ENCODE data around the gene GIMAP1. TPM values are rescaled to one million over a fixed set of nuclear protein-coding genes. Genes with fewer than 3 reads are reported as not detected.
"Not testable (repeated sequence)": the region's sequence is repeated elsewhere in the genome, so short reads cannot be mapped to it uniquely, and the experiment has no call there.

GIMAP1 gene
- total RNA-seq (2014; rRNA removed; shearing (Covaris generic)) (not detected in 2 replicates), polyA plus RNA-seq (2016; fragmentation: Nextera tagmentation; extraction: Ambion mirVana) (not detected in 2 replicates)

- no peak within 1 kb of the TSS for H3K4me3 ChIP-seq
- no peak for DNase-seq
- H3K9me2 ChIP-seq (ENCODE audit: insufficient read depth) = no peaks in the 10 kb centered on the region
- in situ Hi-C loops (cut with MboI) = no loop called here
- H3K36me3 ChIP-seq (ENCODE audit: low read depth) = no peaks in the 10 kb centered on the region
- no peaks in the 10 kb centered on the region for H3K4me1 ChIP-seq (ENCODE audit: insufficient read depth)
- H3K79me2 ChIP-seq (ENCODE audit: insufficient read depth) = no peaks in the 10 kb centered on the region
- no peaks in the 10 kb centered on the region for H4K20me1 ChIP-seq (ENCODE audit: insufficient read depth)
- no peak within 1 kb of the TSS for H3K4me2 ChIP-seq (ENCODE audit: unreplicated experiment)
- no peaks in the 10 kb centered on the region for H3K9me3 ChIP-seq (ENCODE audit: low read depth)
- no peak within 1 kb of the TSS for H3K9ac ChIP-seq
- no peaks in the 10 kb centered on the region for H3K27me3 ChIP-seq (replicated peaks; ENCODE audit: insufficient read depth)
- no peak within 1 kb of the TSS for H3K27ac ChIP-seq
- no peak within 1 kb of the TSS for H2AFZ ChIP-seq
- WGBS, 2 experiments (ENCODE audit: low coverage in 1 of 2, low lambda C conversion rate in 2 of 2, missing lambda C conversion rate in 2 of 2) = 0 to 2% methylated on average over 5 of the region's 5 CpGs
- H3F3A ChIP-seq (ENCODE audit: insufficient read depth) = no peaks in the 10 kb centered on the region
- TF ChIP-seq EZH2phosphoT487 (IDR thresholded peaks at IDR 0.05; ENCODE audit: insufficient read depth, low read depth) = no peak
- TF ChIP-seq EZH2 (IDR thresholded peaks at IDR 0.05; ENCODE audit: insufficient read depth, poor library complexity, severe bottlenecking) = no peak
Observed at GRCh38 chr7:150716368-150716767, at the start of gene GIMAP1. Gene GIMAP1, plus strand, starts transcription at chr7:150716613. Its CDS starts 2,435 bp downstream, at chr7:150719048.

DNA sequence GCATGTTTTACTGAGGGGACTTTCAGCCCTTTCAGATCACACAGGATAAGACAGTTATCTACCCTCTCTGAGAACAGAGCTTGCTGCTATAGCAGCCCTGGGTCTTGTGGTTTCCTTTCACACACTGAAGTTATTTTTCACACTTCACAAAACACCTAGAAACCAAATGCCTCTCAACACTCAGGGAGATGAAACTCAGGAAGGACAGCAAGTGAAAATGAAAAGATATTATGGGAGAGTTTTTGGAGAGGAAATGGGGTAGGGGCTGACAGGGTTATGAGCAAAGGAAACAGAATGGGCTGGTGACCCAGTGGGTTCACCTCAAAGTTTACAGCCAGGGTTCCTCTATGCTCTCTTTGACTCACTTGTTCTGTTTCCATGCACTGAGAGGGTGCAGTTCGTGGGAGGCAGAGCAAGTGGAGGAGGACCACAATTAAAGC, 47.9 kb upstream of the GIMAP1 start:
- no peaks in the 10 kb centered on the region for H3K36me3 ChIP-seq (ENCODE audit: low read depth)
- no peak overlapping the region for H2AFZ ChIP-seq
- H3K27ac ChIP-seq = no peak overlapping the region
- no peak overlapping the region for H3K4me3 ChIP-seq
- in situ Hi-C loops (cut with MboI) = no loop called here
- DNase-seq = no peak
- no peaks in the 10 kb centered on the region for H3K79me2 ChIP-seq (ENCODE audit: insufficient read depth)
- H3K4me1 ChIP-seq (ENCODE audit: insufficient read depth) = no peaks in the 10 kb centered on the region
- H3K9me3 ChIP-seq (ENCODE audit: low read depth) = no peaks in the 10 kb centered on the region
- H4K20me1 ChIP-seq (ENCODE audit: insufficient read depth) = no peaks in the 10 kb centered on the region
- no peaks in the 10 kb centered on the region for H3K9me2 ChIP-seq (ENCODE audit: insufficient read depth)
- no peaks in the 10 kb centered on the region for H3K27me3 ChIP-seq (replicated peaks; ENCODE audit: insufficient read depth)
- 0% methylated on average over 1 of the region's 1 CpG for WGBS, 2 experiments (ENCODE audit: low coverage in 1 of 2, low lambda C conversion rate in 2 of 2, missing lambda C conversion rate in 2 of 2)
- no peaks in the 10 kb centered on the region for H3F3A ChIP-seq (ENCODE audit: insufficient read depth)
- TF ChIP-seq EZH2phosphoT487 (IDR thresholded peaks at IDR 0.05; ENCODE audit: insufficient read depth, low read depth) (no peak), EZH2 (IDR thresholded peaks at IDR 0.05; ENCODE audit: insufficient read depth, poor library complexity, severe bottlenecking) (no peak)
- no peak overlapping the region for H3K9ac ChIP-seq
- H3K4me2 ChIP-seq (ENCODE audit: unreplicated experiment) = no peak overlapping the region

- Histone ChIP-seq H3K36me3 (ENCODE audit: low read depth) (no peaks in the 10 kb centered on the region), H3K27me3 (replicated peaks; ENCODE audit: insufficient read depth) (no peaks in the 10 kb centered on the region), H3K27ac (no peak overlapping the region), H4K20me1 (ENCODE audit: insufficient read depth) (no peaks in the 10 kb centered on the region), H3K9me2 (ENCODE audit: insufficient read depth) (no peaks in the 10 kb centered on the region), H3K4me3 (no peak overlapping the region), H3F3A (ENCODE audit: insufficient read depth) (no peaks in the 10 kb centered on the region), H3K9ac (no peak overlapping the region), H3K4me1 (ENCODE audit: insufficient read depth) (no peaks in the 10 kb centered on the region), H3K4me2 (ENCODE audit: unreplicated experiment) (no peak overlapping the region), H2AFZ (no peak overlapping the region), H3K9me3 (ENCODE audit: low read depth) (no peaks in the 10 kb centered on the region), H3K79me2 (ENCODE audit: insufficient read depth) (no peaks in the 10 kb centered on the region)
- no peak for DNase-seq
- TF ChIP-seq EZH2phosphoT487 (IDR thresholded peaks at IDR 0.05; ENCODE audit: insufficient read depth, low read depth) (no peak), EZH2 (IDR thresholded peaks at IDR 0.05; ENCODE audit: insufficient read depth, poor library complexity, severe bottlenecking) (no peak)
- in situ Hi-C loops (cut with MboI) = no loop called here
Observed at GRCh38 chr7:150668977-150669376, 47.4 kb upstream of the GIMAP1 start.

DNA sequence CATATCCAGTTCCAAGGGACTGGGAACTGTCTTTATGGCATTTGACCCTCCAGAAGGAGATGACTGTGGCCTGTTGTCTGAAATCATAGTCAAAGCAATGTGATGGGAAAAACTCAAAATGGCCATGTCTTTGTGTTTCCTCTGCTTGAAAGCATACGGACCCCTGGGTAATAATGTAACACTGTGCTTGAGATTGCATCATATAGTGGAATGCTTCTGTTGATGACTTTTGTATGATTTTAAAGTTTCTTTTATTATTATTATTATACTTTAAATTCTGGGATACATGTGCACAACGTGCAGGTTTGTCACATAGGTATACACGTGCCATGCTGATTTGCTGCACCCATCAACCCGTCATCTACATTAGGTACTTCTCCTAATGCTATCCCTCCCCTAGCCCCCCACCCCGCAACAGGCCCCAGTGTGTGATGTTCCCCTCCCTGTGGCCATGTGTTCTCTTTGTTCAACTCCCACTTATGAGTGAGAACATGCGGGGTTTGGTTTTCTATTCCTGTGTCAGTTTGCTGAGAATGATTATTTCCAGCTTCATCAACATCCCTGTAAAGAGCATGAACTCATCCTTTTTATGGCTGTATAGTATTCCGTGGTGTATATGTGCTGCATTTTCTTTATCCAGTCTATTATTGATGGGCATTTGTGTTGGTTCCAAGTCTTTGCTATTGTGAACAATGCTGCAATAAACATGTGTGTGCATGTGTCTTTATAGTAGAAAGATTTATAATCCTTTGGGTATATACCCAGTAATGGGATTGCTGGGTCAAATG, 44.4 kb upstream of the GIMAP1 start:
- H4K20me1 ChIP-seq (ENCODE audit: insufficient read depth); in situ Hi-C loops (cut with MboI); H3K79me2 ChIP-seq (ENCODE audit: insufficient read depth); H3K9me2 ChIP-seq (ENCODE audit: insufficient read depth); H3K9ac ChIP-seq; DNase-seq; H3K4me1 ChIP-seq (ENCODE audit: insufficient read depth); H3F3A ChIP-seq (ENCODE audit: insufficient read depth); H3K36me3 ChIP-seq (ENCODE audit: low read depth); H3K27me3 ChIP-seq (replicated peaks; ENCODE audit: insufficient read depth); H3K4me3 ChIP-seq; H2AFZ ChIP-seq; H3K9me3 ChIP-seq (ENCODE audit: low read depth); H3K27ac ChIP-seq; H3K4me2 ChIP-seq (ENCODE audit: unreplicated experiment): not testable (repeated sequence)
- WGBS, 2 experiments (ENCODE audit: low coverage in 1 of 2, low lambda C conversion rate in 2 of 2, missing lambda C conversion rate in 2 of 2) = 16 to 23% methylated on average over 7 of the region's 7 CpGs
